ENCODE results near the gene BANF1.
A peak's percentile ranks its signal among the peaks of the same experiment; 100 is the strongest.

Gene BANF1

GRCh38 chr11:66001942-66002647 lies at the start of gene BANF1, which contains the start of gene EIF1AD:
Gene BANF1, plus strand, starts transcription at chr11:66002503. Its CDS starts 748 bp downstream, at chr11:66003251.
Gene EIF1AD, minus strand, starts transcription at chr11:66002157. Its CDS starts 1,768 bp downstream, at chr11:66000389.
- peak; percentile 98 for DNase-seq

- no peak for DNase-seq
Measured at GRCh38 chr11:65953471-65953870, 48.8 kb upstream of the BANF1 start.

- DNase-seq = no peak
Measured at GRCh38 chr11:65954771-65955170, 47.5 kb upstream of the BANF1 start.

- no peak for DNase-seq
Measured at GRCh38 chr11:65958291-65958690, 44.0 kb upstream of the BANF1 start.

DNA sequence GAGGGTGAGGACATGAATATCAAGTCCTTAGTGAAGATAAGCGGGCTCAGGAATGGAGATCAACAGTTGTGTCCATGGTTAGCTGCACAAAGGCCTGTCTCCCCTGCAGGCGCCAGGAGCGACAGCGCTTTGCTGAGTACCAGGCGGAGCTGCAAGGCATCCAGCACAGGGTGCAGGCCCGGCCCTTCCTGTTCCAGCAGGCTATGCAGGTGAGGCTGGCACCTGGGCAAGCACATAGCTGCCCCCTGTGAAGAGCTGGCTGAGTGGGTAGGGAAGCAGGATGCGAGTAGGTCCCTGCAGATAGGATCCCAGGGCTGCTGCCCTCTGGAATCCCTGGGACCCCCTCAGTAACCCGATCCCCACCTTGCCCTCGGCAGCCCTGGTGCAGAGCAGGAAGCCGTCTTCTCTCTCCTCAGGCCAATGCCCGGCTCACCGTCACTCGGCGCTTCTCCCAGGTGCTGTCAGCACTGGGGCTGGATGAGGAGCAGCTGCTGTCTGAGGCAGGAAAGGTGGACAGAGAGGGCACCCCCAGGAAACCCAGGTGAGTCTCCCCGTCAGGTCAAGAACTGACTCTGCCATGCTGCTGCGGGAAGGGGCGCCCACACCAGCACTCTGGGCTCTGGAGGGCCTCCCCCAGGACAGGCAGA lies 43.4 kb upstream of the BANF1 start:
- no peak for DNase-seq

DNA sequence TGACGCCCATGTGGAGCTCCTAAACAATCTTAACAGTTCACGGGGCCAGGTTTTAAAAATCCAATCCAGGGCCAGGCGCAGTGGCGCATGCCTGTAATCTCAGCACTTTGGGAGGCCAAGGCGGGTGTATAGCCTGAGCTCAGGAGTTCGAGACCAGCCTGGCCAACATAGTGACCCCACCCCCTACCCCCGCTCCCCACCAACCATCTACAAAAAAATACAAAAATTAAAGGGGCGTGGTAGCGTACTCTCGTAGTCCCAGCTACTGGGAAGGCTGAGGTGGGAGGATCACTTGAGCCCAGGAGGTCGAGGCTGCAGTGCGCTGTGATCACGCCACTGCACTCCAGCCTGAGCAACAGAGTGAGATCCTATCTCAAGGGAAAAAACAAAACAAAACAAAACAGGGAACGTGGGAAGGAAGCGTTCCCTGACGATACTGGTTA lies 41.5 kb upstream of the BANF1 start:
- no peak for DNase-seq

- peak; percentile 98 for DNase-seq
Measured at GRCh38 chr11:65961267-65962140, 40.8 kb upstream of the BANF1 start, which contains the start of gene SART1. Gene SART1, plus strand, starts transcription at chr11:65961734. Its CDS starts 47 bp downstream, at chr11:65961781.

- DNase-seq = no peak
Measured at GRCh38 chr11:65962141-65962564, 40.1 kb upstream of the BANF1 start.

DNA sequence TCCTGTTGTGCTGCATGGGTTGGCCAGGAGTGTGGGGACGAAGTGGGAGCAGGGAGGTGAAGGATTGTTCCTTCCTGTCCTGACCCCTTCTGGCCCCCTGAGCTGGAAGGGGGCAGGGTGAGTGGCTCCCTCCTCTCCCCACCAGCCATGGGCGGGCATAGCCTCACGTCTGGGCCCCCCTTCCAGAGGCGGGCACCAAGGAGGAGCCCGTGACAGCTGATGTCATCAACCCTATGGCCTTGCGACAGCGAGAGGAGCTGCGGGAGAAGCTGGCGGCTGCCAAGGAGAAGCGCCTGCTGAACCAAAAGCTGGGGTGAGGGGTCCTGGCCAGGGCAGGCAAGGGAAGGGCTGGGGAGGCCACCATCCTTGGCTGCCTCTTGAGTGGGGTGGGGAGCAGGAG lies 37.4 kb upstream of the BANF1 start:
- DNase-seq = no peak

- DNase-seq = no peak
Measured at GRCh38 chr11:65965986-65966762, 36.1 kb upstream of the BANF1 start.

DNA sequence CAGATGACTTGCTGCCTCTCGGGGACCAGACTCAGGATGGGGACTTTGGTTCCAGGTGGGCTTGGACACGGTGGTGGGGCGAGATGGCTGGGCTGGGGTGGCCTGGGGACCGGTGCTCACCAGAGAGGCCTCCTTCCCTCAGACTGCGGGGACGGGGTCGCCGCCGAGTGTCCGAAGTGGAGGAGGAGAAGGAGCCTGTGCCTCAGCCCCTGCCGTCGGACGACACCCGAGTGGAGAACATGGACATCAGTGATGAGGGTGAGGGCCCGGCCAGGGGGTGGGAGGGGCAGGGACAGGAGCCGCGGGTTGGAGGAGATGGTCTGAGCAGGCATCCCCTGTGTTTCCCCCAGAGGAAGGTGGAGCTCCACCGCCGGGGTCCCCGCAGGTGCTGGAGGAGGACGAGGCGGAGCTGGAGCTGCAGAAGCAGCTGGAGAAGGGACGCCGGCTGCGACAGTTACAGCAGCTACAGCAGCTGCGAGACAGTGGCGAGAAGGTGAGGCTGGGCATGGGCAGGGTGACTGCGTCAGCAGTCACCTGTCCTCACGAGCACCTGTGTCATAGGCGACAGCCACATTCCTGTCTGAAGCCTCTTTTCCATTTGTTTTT lies 34.9 kb upstream of the BANF1 start:
- DNase-seq = no peak

DNA sequence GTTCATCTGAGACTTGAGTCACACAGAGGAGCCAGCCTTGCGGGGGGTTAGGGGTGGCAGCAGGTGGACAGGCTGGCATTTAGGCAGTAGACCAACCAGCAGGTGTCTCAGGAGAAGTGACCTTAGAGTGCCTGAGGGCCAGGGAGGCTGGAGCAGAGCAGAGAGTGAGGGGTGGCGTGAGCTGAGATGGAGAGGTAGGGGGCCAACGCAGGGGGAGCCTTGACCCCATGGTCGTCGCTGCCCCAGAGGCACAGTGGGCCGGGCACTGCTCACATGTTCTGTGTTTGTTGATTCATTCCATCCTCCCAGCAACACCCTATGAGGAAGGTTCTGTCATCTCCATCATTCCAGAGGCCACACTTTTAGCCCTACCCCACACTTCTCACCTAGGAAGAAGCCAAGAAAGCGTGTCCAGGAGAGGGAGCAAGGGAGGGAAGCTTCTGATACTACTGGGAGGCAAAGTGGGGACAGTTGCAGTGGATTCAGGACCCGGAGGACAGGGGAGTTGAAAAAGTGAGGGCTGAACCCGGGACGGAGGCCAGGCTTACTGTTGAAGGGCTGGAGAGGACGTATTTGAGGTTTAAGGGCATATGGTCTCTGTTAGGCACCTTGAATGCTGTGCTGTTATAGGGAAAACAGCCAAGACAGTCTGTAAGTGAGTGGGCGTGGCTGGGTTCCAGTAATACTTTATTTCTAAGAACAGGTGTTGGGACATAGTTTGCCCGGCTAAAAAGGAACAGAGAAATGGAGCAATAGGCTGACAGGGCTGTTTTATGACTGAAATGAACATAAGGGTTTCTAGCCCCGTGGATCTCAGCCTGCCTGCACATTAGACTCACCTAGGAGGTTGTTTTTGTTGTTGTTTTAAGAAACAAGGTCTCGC lies 33.5 kb upstream of the BANF1 start:
- DNase-seq = no peak

GRCh38 chr11:65972116-65972515 lies 30.2 kb upstream of the BANF1 start:
- no peak for DNase-seq

DNA sequence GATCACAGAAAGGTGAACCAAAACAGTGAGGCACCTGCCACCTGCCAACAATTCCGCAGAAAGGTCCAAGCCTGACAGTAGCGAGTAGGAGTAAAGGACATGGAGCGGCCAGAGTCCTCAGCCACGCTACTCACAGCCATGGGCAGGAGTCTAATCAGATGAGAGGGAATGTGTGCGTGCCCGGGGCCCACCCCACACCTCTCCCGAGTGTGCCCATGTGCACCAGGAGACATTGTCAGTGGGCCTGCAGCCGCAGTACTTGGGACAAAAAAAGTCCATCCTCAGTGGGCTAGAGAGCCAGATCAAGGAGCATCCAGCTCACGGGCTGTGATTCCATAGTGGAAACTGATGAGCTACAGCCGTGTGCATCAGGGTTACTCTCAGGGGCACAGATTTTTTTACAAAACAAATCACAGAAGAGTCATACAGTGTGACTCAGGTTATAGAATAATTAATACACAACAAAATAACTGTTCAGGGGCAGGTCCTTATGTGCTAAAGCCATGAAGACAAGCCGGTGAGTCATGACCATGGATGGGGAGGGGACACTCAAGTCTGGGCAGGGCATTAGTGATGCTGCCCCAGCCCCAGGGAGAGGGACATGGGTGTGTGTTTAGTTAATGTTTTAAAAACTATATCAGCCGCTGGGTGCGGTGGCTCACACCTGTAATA lies 28.7 kb upstream of the BANF1 start:
- no peak for DNase-seq

DNA sequence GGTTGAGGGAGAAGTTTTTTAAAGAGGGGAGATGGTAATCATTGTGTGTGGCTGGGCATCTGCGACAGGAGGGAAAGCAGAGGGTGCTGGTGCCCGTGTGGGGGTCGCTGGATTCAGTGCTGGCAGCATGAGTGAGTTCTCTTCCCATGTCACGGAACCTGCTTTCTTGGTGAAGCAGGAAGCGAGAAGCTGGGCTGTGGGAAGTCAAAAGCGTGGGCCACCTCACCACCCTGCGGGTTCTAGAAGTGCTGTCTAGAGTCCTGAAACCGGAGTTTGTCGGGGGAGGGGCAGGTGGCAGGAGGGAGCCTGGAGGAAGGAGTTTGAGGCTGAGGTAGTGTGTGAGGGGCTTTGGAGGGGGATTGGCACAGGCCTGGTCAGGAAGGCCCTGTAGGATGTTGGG lies 26.5 kb upstream of the BANF1 start:
- no peak for DNase-seq

- DNase-seq = no peak
Measured at GRCh38 chr11:65976216-65977176, 25.8 kb upstream of the BANF1 start.

GRCh38 chr11:65977621-65978390 lies 24.5 kb upstream of the BANF1 start:
- DNase-seq = no peak
